ENCODE results near the gene RHOU. TPM values are rescaled to one million over a fixed set of nuclear protein-coding genes. Genes with fewer than 3 reads are reported as not detected.

RHOU gene
- total and polyA plus RNA-seq, 10 of the 15 experiments (the other 5 are each of a cell fraction or from before 2014, with no cell fraction given): not detected

DNA sequence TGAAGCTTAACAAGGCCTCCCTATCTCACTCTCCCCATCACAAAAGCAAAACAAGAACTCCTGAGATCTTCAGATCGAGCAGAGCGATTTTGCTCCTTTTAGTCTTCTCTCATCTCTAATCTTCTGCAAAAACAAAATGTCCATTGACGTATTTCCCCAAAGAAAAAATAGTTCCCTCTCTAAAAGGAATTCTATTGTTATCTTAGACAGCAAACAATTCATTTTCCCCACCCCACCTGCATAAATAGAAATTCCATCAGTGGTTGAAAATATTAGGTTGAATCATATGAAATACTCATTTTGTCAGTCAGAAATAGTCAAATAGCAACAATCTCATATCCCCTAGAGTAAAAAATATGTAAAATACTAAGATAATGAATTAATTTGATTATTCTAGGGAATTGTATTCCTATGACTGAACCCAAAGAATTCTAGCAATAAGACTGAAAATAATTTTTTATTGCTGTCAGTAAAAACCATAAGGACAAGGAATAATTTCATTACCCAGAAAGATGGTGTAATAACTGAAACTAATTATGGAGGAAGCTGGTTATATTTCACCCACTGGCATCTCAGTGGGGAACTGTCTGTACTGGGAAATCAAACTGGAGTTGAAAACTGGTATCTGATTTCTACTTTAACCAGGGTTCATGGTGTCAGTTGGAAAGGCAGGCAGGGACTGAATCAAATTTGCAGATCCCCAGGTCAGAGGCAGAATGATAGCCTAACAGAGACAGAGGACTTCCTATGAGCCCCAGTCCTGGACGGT is 51.3 kb downstream of the RHOU start (continued):
- TF ChIP-seq NFYA (IDR thresholded peaks at IDR 0.05; ENCODE audit: borderline replicate concordance, low read depth, low read length) (no peak), CHD1 (IDR thresholded peaks at IDR 0.05; ENCODE audit: low read depth, low read length) (no peak), ZNF592 (IDR thresholded peaks at IDR 0.05) (no peak)
- TF ChIP-seq, protein P1, sequence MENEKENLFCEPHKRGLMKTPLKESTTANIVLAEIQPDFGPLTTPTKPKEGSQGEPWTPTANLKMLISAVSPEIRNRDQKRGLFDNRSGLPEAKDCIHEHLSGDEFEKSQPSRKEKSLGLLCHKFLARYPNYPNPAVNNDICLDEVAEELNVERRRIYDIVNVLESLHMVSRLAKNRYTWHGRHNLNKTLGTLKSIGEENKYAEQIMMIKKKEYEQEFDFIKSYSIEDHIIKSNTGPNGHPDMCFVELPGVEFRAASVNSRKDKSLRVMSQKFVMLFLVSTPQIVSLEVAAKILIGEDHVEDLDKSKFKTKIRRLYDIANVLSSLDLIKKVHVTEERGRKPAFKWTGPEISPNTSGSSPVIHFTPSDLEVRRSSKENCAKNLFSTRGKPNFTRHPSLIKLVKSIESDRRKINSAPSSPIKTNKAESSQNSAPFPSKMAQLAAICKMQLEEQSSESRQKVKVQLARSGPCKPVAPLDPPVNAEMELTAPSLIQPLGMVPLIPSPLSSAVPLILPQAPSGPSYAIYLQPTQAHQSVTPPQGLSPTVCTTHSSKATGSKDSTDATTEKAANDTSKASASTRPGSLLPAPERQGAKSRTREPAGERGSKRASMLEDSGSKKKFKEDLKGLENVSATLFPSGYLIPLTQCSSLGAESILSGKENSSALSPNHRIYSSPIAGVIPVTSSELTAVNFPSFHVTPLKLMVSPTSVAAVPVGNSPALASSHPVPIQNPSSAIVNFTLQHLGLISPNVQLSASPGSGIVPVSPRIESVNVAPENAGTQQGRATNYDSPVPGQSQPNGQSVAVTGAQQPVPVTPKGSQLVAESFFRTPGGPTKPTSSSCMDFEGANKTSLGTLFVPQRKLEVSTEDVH (IDR thresholded peaks at IDR 0.05; ENCODE audit: low read depth, partially characterized antibody): no peak

Data from GM12878 (cell line).